ENCODE measurements around the gene HECA.

HECA gene

GRCh38 chr6:139164001-139164400, 29.1 kb downstream of the HECA start:
- peaks cover 3% of the 10 kb centered on the region; the same call in 1 of the 2 replicates for H3K36me3 ChIP-seq (ENCODE audit: control insufficient read depth, insufficient read depth, low read length)
- TF ChIP-seq CTCF (IDR thresholded peaks at IDR 0.05; ENCODE audit: insufficient read depth, low read length, poor library complexity, severe bottlenecking) = no peak
- no peak overlapping the region for H3K4me3 ChIP-seq (replicated peaks; ENCODE audit: low read depth, low read length)
- H3K27me3 ChIP-seq (replicated peaks; ENCODE audit: control insufficient read depth, insufficient read depth, low read length) = no peaks in the 10 kb centered on the region
- DNase-seq (ENCODE audit: extremely low read depth, insufficient read length) = no peak

DNA sequence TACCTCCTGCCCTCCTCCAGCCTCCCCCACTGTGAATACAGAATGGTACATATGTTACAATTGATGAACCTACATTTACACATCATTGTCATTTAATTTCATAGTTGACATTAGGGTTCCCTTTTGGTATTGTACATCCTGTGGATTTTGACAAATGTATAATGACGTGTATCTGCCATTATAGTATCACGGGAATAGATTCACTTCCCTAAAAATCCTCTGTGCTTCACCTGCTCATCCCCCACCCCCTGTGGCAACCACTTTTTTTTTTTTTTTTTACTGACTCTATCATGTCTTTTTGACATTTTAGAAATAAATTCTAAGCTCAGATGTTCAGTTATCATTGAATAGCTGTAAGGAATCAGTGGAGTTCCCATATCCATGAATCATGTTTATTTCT, 30.4 kb downstream of the HECA start:
- peaks cover 3% of the 10 kb centered on the region; the same call in 1 of the 2 replicates for H3K36me3 ChIP-seq (ENCODE audit: control insufficient read depth, insufficient read depth, low read length)
- H3K27me3 ChIP-seq (replicated peaks; ENCODE audit: control insufficient read depth, insufficient read depth, low read length) = no peaks in the 10 kb centered on the region
- H3K4me3 ChIP-seq (replicated peaks; ENCODE audit: low read depth, low read length) = no peak overlapping the region
- no peak for DNase-seq (ENCODE audit: extremely low read depth, insufficient read length)
- TF ChIP-seq CTCF (IDR thresholded peaks at IDR 0.05; ENCODE audit: insufficient read depth, low read length, poor library complexity, severe bottlenecking) = no peak

- H3K36me3 ChIP-seq (ENCODE audit: control insufficient read depth, insufficient read depth, low read length) = peaks cover 3% of the 10 kb centered on the region; the same call in 1 of the 2 replicates
These were observed 31.5 kb downstream of the HECA start for GRCh38 chr6:139166238-139166955.

DNA sequence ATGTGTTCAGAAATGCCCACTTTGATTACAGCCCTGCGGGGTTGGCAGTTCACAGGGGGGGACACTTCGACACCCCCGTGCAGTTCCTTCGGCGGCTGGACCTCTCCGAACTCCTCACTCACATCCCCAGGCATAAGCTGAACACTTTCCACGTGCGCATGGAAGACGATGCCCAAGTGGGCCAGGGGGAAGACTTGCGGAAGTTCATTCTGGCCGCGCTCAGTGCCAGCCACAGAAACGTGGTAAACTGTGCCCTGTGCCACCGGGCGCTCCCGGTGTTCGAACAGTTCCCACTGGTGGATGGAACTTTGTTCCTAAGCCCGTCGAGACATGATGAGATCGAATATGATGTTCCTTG, 32.1 kb downstream of the HECA start:
- Histone ChIP-seq H3K27me3 (replicated peaks; ENCODE audit: control insufficient read depth, insufficient read depth, low read length) (no peaks in the 10 kb centered on the region), H3K36me3 (ENCODE audit: control insufficient read depth, insufficient read depth, low read length) (peaks cover 3% of the 10 kb centered on the region; the same call in 1 of the 2 replicates), H3K4me3 (replicated peaks; ENCODE audit: low read depth, low read length) (no peak overlapping the region)
- no peak for DNase-seq (ENCODE audit: extremely low read depth, insufficient read length)
- TF ChIP-seq CTCF (IDR thresholded peaks at IDR 0.05; ENCODE audit: insufficient read depth, low read length, poor library complexity, severe bottlenecking) = no peak

More at GRCh38 chr6:139166238-139166955, 31.5 kb downstream of the HECA start:
- Histone ChIP-seq H3K4me3 (replicated peaks; ENCODE audit: low read depth, low read length) (no peak overlapping the region), H3K27me3 (replicated peaks; ENCODE audit: control insufficient read depth, insufficient read depth, low read length) (no peaks in the 10 kb centered on the region)
- TF ChIP-seq CTCF (IDR thresholded peaks at IDR 0.05; ENCODE audit: insufficient read depth, low read length, poor library complexity, severe bottlenecking) = no peak
- no peak for DNase-seq (ENCODE audit: extremely low read depth, insufficient read length)

- H3K36me3 ChIP-seq (ENCODE audit: control insufficient read depth, insufficient read depth, low read length) = peaks cover 2% of the 10 kb centered on the region; the same call in 1 of the 2 replicates
- TF ChIP-seq CTCF (IDR thresholded peaks at IDR 0.05; ENCODE audit: insufficient read depth, low read length, poor library complexity, severe bottlenecking) = no peak
- no peak for DNase-seq (ENCODE audit: extremely low read depth, insufficient read length)
- no peak overlapping the region for H3K4me3 ChIP-seq (replicated peaks; ENCODE audit: low read depth, low read length)
- no peaks in the 10 kb centered on the region for H3K27me3 ChIP-seq (replicated peaks; ENCODE audit: control insufficient read depth, insufficient read depth, low read length)
These were observed 37.3 kb downstream of the HECA start for GRCh38 chr6:139172151-139172550.

Measured in GM06990 (cell line).